ENCODE results near the gene CACNB4.

The CACNB4 gene

DNA sequence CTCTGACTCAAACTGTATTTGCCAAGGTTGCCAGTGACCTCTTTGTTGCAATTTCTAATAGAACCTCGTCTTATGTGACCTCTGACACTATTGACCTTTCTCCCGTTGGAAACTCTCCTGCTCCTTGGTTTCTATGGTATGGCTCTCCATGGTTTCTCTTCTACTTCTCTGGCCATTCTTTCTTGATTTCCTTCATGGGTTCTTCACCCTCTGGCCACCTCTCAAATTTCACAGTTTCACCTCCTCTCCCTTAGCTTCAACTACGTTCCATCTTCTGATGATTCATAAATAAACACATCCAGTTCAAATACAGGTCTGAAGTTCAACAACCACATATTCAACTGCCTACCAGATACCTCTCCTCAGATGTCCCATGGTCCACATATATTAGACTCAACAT, 109.5 kb downstream of the CACNB4 start:
- DNase-seq (ENCODE audit: low spot score): no peak
- Histone ChIP-seq H3K27me3 (ENCODE audit: insufficient read depth, poor library complexity, severe bottlenecking) (peaks cover 4% of the 10 kb centered on the region), H3K4me3 (ENCODE audit: severe bottlenecking) (no peak overlapping the region), H3K9me3 (ENCODE audit: severe bottlenecking) (no peaks in the 10 kb centered on the region), H3K27ac (ENCODE audit: poor library complexity, severe bottlenecking) (no peak overlapping the region), H3K36me3 (ENCODE audit: low read depth) (no peaks in the 10 kb centered on the region), H3K4me1 (ENCODE audit: insufficient read depth, poor library complexity, severe bottlenecking) (no peaks in the 10 kb centered on the region)
- ATAC-seq (ENCODE audit: low read depth): no peak
- no peak for TF ChIP-seq CTCF (IDR thresholded peaks at IDR 0.05; ENCODE audit: poor library complexity, severe bottlenecking)

DNA sequence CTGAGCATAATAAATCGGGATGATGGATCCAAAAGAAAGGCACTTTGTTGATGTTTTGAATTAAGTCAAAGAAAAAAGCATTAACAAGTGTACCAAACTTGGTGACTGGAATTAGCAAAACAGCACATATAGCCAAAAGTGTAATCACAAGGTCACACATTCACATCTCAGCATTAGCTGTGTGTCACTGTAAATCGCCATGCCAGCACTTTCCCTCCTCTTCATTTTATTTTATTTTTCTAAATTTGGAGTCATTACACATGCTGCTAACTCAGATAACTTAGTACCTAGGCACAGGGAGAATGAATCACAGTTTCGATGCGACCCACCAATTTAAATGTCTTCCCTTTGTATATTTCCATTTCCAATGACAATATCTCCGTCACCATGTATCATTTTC, 111.4 kb downstream of the CACNB4 start:
- no peak for DNase-seq (ENCODE audit: low spot score)
- no peak for TF ChIP-seq CTCF (IDR thresholded peaks at IDR 0.05; ENCODE audit: poor library complexity, severe bottlenecking)
- Histone ChIP-seq H3K27ac (ENCODE audit: poor library complexity, severe bottlenecking) (no peak overlapping the region), H3K9me3 (ENCODE audit: severe bottlenecking) (no peaks in the 10 kb centered on the region), H3K4me1 (ENCODE audit: insufficient read depth, poor library complexity, severe bottlenecking) (no peaks in the 10 kb centered on the region), H3K27me3 (ENCODE audit: insufficient read depth, poor library complexity, severe bottlenecking) (peaks cover 4% of the 10 kb centered on the region), H3K4me3 (ENCODE audit: severe bottlenecking) (no peak overlapping the region), H3K36me3 (ENCODE audit: low read depth) (no peaks in the 10 kb centered on the region)
- no peak for ATAC-seq (ENCODE audit: low read depth)

DNA sequence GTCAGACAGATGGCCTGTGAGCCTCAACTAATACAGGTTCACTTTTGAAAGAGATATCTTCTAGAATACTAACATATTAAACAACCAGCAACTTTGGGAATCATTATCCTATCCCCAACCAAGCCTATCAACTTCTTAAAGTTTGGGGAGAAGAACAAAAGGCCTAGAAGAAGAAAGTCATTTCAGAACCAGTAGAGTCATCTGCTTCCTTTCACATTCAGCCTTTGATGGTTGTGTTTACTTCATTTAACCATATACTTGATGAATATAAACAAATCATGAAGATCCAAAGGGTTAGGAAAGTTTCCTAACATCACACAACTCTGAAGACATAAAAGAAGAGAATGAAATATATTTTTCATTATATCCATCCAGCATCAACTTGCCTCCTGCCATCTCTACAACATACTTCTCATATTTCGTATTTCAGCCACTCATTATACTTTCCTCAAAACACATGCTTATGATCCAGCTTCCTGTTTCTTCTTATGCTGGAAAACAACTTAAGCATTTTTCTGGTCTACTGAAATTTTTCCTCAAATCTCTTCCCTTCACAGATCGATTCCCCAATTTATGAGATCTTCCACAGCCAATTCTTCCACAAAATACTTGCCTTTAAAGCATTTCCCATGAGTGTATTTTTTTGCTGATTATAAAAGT, 114.3 kb downstream of the CACNB4 start:
- no peak for TF ChIP-seq CTCF (IDR thresholded peaks at IDR 0.05; ENCODE audit: poor library complexity, severe bottlenecking)
- ATAC-seq (ENCODE audit: low read depth) (no peak), DNase-seq (ENCODE audit: low spot score) (no peak)

DNA sequence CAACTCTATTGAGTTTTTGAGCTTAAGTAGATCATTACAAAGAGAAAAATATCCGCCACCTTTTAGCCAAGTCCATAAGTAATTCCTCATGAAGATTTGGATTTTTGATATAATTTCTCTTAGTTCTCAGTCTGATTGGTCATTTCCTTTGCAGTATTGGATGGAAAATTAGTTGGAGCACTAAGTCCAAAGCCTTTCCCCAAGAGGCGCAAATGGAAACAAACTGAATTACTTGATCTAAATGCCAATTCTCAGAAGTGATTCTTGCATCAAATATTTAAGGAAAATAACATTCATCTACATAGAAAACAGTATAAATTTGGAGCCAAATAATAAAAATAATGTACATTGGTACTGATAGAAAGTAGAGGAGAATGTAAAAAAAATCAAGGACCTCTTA, 115.6 kb downstream of the CACNB4 start:
- ATAC-seq (ENCODE audit: low read depth): no peak
- Histone ChIP-seq H3K36me3 (ENCODE audit: low read depth) (no peaks in the 10 kb centered on the region), H3K27me3 (ENCODE audit: insufficient read depth, poor library complexity, severe bottlenecking) (no peaks in the 10 kb centered on the region), H3K4me3 (ENCODE audit: severe bottlenecking) (no peak overlapping the region), H3K4me1 (ENCODE audit: insufficient read depth, poor library complexity, severe bottlenecking) (no peaks in the 10 kb centered on the region), H3K9me3 (ENCODE audit: severe bottlenecking) (no peaks in the 10 kb centered on the region), H3K27ac (ENCODE audit: poor library complexity, severe bottlenecking) (no peak overlapping the region)
- no peak for DNase-seq (ENCODE audit: low spot score)
- TF ChIP-seq CTCF (IDR thresholded peaks at IDR 0.05; ENCODE audit: poor library complexity, severe bottlenecking): no peak

More for the DNA sequence above, 114.3 kb downstream of the CACNB4 start:
- H3K27ac ChIP-seq (ENCODE audit: poor library complexity, severe bottlenecking): no peak overlapping the region
- H3K4me3 ChIP-seq (ENCODE audit: severe bottlenecking): no peak overlapping the region
- no peaks in the 10 kb centered on the region for H3K4me1 ChIP-seq (ENCODE audit: insufficient read depth, poor library complexity, severe bottlenecking)
- H3K27me3 ChIP-seq (ENCODE audit: insufficient read depth, poor library complexity, severe bottlenecking): no peaks in the 10 kb centered on the region
- no peaks in the 10 kb centered on the region for H3K9me3 ChIP-seq (ENCODE audit: severe bottlenecking)
- H3K36me3 ChIP-seq (ENCODE audit: low read depth): no peaks in the 10 kb centered on the region

DNA sequence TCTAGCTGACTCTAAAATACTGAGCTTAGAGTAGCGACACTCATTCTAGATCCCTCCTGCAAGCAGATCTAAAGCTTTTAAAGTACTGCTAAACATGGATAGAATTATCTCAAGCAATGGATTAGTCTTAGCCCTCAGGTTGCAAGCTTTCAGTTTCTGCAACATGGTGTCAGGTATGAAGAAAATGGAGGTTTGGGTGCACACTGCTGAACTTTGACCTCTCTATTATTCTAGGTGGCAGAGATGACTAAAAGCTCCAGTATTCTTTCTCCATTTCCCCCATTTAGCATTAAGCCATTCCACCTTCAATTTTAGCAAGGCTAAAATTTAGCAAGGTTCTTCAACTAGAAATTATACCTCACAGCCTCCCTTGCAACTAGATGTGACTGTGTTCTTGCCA, 117.0 kb downstream of the CACNB4 start:
- Histone ChIP-seq H3K36me3 (ENCODE audit: low read depth) (no peaks in the 10 kb centered on the region), H3K27me3 (ENCODE audit: insufficient read depth, poor library complexity, severe bottlenecking) (no peaks in the 10 kb centered on the region), H3K9me3 (ENCODE audit: severe bottlenecking) (no peaks in the 10 kb centered on the region), H3K4me3 (ENCODE audit: severe bottlenecking) (no peak overlapping the region), H3K4me1 (ENCODE audit: insufficient read depth, poor library complexity, severe bottlenecking) (no peaks in the 10 kb centered on the region), H3K27ac (ENCODE audit: poor library complexity, severe bottlenecking) (no peak overlapping the region)
- ATAC-seq (ENCODE audit: low read depth) (no peak), DNase-seq (ENCODE audit: low spot score) (no peak)
- TF ChIP-seq CTCF (IDR thresholded peaks at IDR 0.05; ENCODE audit: poor library complexity, severe bottlenecking): no peak
